Measurements from ENCODE around the gene PTCSC3. TPM values are rescaled to one million over a fixed set of nuclear protein-coding genes. Genes with fewer than 3 reads are reported as not detected.
"Not testable (repeated sequence)": the region's sequence is repeated elsewhere in the genome, so short reads cannot be mapped to it uniquely, and the experiment has no call there.

PTCSC3 gene
- total and polyA plus RNA-seq, 2 of the 13 experiments (the other 11 are each of a cell fraction or from before 2014, with no cell fraction given), result not detected

DNA sequence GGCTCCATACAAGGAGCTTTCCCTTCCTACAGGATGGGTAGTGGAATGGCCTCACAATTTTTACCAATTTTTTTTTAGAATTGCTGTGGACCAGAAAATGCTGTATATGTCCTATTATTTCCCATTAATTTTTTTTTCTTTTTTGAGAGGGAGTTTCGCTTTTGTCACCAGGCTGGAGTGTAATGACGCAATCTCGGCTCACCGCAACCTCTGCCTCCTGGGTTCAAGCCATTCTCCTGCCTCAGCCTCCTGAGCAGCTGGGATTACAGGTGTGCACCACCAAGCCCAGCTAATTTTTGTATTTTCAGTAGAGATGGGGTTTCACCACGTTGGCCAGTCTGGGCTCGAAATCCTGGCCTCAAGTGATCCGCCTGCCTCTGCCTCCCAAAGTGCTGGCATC lies 72.3 kb downstream of the PTCSC3 start:
- H3K27ac ChIP-seq (ENCODE audit: extremely low read length, insufficient read depth, low read length); H3K4me1 ChIP-seq (ENCODE audit: insufficient read depth, low read length); H3K79me2 ChIP-seq (ENCODE audit: insufficient read depth, low read length); H3K9me3 ChIP-seq (ENCODE audit: low read length); ATAC-seq; H3K4me3 ChIP-seq (replicated peaks in 1 of 3; ENCODE audit: insufficient read depth in 1 of 3, low read depth in 2 of 3, low read length in 3 of 3); in situ Hi-C loops (cut with HindIII; ENCODE audit: extremely low pct_ligation_motif_present, low pct_unique_long_range_greater_than_20kb); H3K27me3 ChIP-seq (ENCODE audit: control insufficient read depth in 1 of 2, insufficient read depth in 2 of 2, low read length in 2 of 2); BruUV-seq (replicated peaks); H3K4me2 ChIP-seq (ENCODE audit: low read depth, low read length); H4K20me1 ChIP-seq (ENCODE audit: insufficient read depth, low read length); H3K9ac ChIP-seq (ENCODE audit: insufficient read depth, low read depth, low read length); CTCF ChIA-PET (ENCODE audit: low intra/inter-chr PET ratio, low total read pairs); H2AFZ ChIP-seq (ENCODE audit: low read length); FAIRE-seq; H3K36me3 ChIP-seq (replicated peaks in 1 of 2; ENCODE audit: control insufficient read depth in 1 of 2, insufficient read depth in 2 of 2, low read length in 2 of 2); POLR2A ChIA-PET; DNase-seq (ENCODE audit: low spot score); TF ChIP-seq ATF7 (CRISPR knock-in tag; IDR thresholded peaks at IDR 0.05): not testable (repeated sequence)
- peak; percentile 93 for TF ChIP-seq ATF7 (IDR thresholded peaks at IDR 0.05)
- 31% methylated on average over 7 of the region's 7 CpGs for WGBS (ENCODE audit: low lambda C conversion rate)
- intact Hi-C loops (cut with micrococcal nuclease; ENCODE audit: unreplicated experiment), result loop anchor here (10.0 kb wide), 1 partner anchor 421 kb away; the partner anchor contains the start of gene NKX2-1

DNA sequence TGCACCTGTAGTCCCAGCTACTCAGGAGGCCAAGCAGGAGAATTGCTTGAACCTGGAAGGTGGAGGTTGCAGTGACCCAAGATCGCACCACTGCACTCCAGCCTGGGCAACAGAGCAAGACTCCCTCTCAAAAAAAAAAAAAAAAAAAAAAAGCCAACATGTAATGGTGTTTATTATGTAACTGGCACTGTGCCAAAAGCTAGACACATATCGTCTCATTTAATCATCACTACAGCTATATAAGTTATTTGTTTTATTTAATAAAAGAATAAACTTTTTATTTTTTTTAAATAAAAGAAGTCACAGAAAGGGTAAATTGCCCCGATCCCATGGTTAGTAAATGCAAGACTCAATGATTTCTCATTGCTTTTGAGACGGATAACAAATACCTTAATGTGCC lies 76.9 kb downstream of the PTCSC3 start:
- TF ChIP-seq CHD2 (IDR thresholded peaks at IDR 0.05; ENCODE audit: low read depth, low read length) (no peak), ZC3H13 (CRISPR knock-in tag; IDR thresholded peaks at IDR 0.05) (no peak), KLF15 (CRISPR knock-in tag; IDR thresholded peaks at IDR 0.05; ENCODE audit: borderline replicate concordance) (no peak), ZNF543 (CRISPR knock-in tag; IDR thresholded peaks at IDR 0.05) (no peak), ASH2L (IDR thresholded peaks at IDR 0.05; ENCODE audit: insufficient read length, low read depth, low read length) (no peak), LCORL (IDR thresholded peaks at IDR 0.05) (peak; percentile 100), LCORL (CRISPR knock-in tag; IDR thresholded peaks at IDR 0.05) (no peak), JDP2 (CRISPR knock-in tag; IDR thresholded peaks at IDR 0.05; ENCODE audit: borderline replicate concordance) (no peak)
- TF ChIP-seq, protein P1, sequence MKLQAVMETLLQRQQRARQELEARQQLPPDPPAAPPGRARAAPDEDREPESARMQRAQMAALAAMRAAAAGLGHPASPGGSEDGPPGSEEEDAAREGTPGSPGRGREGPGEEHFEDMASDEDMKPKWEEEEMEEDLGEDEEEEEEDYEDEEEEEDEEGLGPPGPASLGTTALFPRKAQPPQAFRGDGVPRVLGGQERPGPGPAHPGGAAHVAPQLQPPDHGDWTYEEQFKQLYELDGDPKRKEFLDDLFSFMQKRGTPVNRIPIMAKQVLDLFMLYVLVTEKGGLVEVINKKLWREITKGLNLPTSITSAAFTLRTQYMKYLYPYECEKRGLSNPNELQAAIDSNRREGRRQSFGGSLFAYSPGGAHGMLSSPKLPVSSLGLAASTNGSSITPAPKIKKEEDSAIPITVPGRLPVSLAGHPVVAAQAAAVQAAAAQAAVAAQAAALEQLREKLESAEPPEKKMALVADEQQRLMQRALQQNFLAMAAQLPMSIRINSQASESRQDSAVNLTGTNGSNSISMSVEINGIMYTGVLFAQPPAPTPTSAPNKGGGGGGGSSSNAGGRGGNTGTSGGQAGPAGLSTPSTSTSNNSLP (IDR thresholded peaks at IDR 0.05; ENCODE audit: low read depth, low read length), result no peak
- WGBS (ENCODE audit: low lambda C conversion rate), result 77% methylated on average over 4 of the region's 4 CpGs
- CTCF ChIA-PET (ENCODE audit: low intra/inter-chr PET ratio, low total read pairs), result no interaction called here

More for the DNA sequence above, 76.9 kb downstream of the PTCSC3 start:
- Histone ChIP-seq H2AFZ (ENCODE audit: low read length) (no peak overlapping the region), H3K27me3 (ENCODE audit: control insufficient read depth in 1 of 2, insufficient read depth in 2 of 2, low read length in 2 of 2) (no peaks in the 10 kb centered on the region), H3K79me2 (ENCODE audit: insufficient read depth, low read length) (no peaks in the 10 kb centered on the region), H4K20me1 (ENCODE audit: insufficient read depth, low read length) (no peaks in the 10 kb centered on the region), H3K4me3 (replicated peaks in 1 of 3; ENCODE audit: insufficient read depth in 1 of 3, low read depth in 2 of 3, low read length in 3 of 3) (no peak overlapping the region), H3K9ac (ENCODE audit: insufficient read depth, low read depth, low read length) (no peak overlapping the region), H3K36me3 (replicated peaks in 1 of 2; ENCODE audit: control insufficient read depth in 1 of 2, insufficient read depth in 2 of 2, low read length in 2 of 2) (no peaks in the 10 kb centered on the region), H3K27ac (ENCODE audit: extremely low read length, insufficient read depth, low read length) (no peak overlapping the region), H3K9me3 (ENCODE audit: low read length) (no peaks in the 10 kb centered on the region), H3K4me2 (ENCODE audit: low read depth, low read length) (no peak overlapping the region), H3K4me1 (ENCODE audit: insufficient read depth, low read length) (peaks cover 4% of the 10 kb centered on the region; the same call in 1 of the 2 replicates)
- in situ Hi-C loops (cut with HindIII; ENCODE audit: extremely low pct_ligation_motif_present, low pct_unique_long_range_greater_than_20kb), result no loop called here
- ATAC-seq (no peak), DNase-seq (ENCODE audit: low spot score) (no peak), FAIRE-seq (no peak)
- POLR2A ChIA-PET, result no interaction called here
- BruUV-seq (replicated peaks), result no TSS peak
- intact Hi-C loops (cut with micrococcal nuclease; ENCODE audit: unreplicated experiment), result loop anchor here (1.0 to 10.0 kb wide), 2 partner anchors 85 to 425 kb away; partner anchors contain the start of gene NKX2-1

Data from HepG2 (cell line).